Epithelial cell of proximal tubule (primary cell): Measurements from ENCODE around the gene PSMD14. TPM values are rescaled to one million over a fixed set of nuclear protein-coding genes. Genes with fewer than 3 reads are reported as not detected.

Source experiments
- DNase-seq: peaks from one replicate; pipeline ENCODE4 v3.0.0-alpha.2; 2011; ENCODE audit warnings: low read depth
- H3K4me3 ChIP-seq: 2 replicates; pipeline ENCODE4 v1.5.1; 2011; ENCODE audit warnings: low read depth, mild to moderate bottlenecking, low read length
- total RNA-seq: library from RNA; depleted of rRNA; stranded (reverse); fragments of >200 nt; gene quantifications from 2 replicates; pipeline ENCODE4 v1.2.3, GENCODE V29; 2015
- TF ChIP-seq, protein P1 (sequence below): conservative IDR thresholded peaks from 2 replicates; pipeline ENCODE4 v1.5.1; 2012; ENCODE audit warnings: low read depth, mild to moderate bottlenecking, low read length

Gene PSMD14
- total RNA-seq, 1 donor from 2014 or later, result 123 TPM

GRCh38 chr2:161384864-161385263, 76.6 kb downstream of the PSMD14 start:
- DNase-seq, result no peak
- no peak overlapping the region for H3K4me3 ChIP-seq
- TF ChIP-seq, protein P1, sequence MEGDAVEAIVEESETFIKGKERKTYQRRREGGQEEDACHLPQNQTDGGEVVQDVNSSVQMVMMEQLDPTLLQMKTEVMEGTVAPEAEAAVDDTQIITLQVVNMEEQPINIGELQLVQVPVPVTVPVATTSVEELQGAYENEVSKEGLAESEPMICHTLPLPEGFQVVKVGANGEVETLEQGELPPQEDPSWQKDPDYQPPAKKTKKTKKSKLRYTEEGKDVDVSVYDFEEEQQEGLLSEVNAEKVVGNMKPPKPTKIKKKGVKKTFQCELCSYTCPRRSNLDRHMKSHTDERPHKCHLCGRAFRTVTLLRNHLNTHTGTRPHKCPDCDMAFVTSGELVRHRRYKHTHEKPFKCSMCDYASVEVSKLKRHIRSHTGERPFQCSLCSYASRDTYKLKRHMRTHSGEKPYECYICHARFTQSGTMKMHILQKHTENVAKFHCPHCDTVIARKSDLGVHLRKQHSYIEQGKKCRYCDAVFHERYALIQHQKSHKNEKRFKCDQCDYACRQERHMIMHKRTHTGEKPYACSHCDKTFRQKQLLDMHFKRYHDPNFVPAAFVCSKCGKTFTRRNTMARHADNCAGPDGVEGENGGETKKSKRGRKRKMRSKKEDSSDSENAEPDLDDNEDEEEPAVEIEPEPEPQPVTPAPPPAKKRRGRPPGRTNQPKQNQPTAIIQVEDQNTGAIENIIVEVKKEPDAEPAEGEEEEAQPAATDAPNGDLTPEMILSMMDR, result no peak

GRCh38 chr2:161386228-161386824, 78.1 kb downstream of the PSMD14 start:
- H3K4me3 ChIP-seq, result no peak overlapping the region
- TF ChIP-seq, protein P1, result no peak
- DNase-seq, result no peak

DNA sequence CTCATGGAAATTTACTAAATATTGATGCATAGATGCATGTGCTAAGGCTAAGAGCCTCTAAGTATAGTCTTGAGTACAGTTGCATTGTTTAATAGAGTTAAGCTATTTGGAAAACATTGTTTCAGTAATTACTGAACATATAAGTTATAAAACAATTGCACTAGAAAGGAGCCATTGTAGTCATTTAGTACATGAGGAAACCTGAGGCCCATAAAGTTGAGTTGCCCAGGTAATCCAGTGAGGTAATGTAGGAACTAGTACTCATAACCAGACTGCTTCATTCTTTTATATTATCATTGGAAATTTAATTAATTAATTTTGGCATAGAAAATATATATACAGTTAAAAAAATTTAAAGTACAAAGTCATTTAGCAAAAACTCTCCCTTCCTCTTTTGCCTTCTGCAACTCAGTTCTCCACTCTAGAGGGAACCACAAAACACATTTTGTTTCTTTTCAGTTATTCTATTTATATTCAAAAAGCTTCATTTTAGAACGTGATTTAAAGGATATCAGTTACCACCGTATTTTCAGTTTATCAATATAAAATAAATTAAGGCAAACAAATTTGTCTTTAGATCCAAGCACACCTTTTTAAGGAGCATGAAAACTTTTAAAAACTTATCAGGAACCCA, 80.0 kb downstream of the PSMD14 start:
- no peak overlapping the region for H3K4me3 ChIP-seq
- no peak for DNase-seq
- TF ChIP-seq, protein P1, result no peak

DNA sequence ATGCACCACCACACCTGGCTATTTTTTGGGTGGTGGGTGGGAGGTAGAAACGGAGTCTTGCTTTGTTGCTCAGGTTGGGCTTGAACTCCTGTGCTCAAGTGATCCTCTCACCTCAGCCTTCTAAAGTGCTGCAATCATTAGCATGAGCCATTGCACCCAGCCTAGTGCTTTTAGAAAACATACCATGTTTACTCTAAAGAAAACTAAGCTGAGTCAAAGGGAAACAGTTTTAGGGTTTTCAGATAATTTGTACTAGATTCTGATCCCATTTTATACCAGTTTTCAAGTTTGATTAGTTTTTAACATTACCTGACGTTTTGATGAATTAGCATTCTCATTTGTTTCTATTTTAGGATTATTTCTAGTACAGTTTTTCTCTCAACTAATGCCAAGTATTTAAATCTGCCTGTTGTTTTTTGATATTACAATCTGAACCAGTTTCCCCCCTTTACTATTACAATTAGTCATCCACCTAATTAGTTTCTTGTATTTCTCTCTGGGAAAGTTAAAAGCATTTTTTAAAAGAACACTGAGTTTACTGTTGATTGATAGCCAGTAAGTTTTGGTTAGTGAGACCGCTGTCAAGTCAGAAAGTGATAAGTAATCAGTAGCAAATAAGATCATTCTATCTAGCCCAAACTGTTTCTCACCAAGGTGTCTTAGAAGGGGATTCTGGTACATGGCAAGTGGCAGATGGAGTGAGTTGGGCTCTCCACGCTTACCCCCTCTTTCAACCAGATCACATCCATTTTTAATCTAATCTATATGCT, 83.7 kb downstream of the PSMD14 start:
- H3K4me3 ChIP-seq, result no peak overlapping the region
- DNase-seq, result no peak
- TF ChIP-seq, protein P1, result no peak

- TF ChIP-seq, protein P1, result no peak
- DNase-seq, result no peak
- H3K4me3 ChIP-seq, result no peak overlapping the region
Observed at GRCh38 chr2:161400076-161400475, 91.9 kb downstream of the PSMD14 start.

- TF ChIP-seq, protein P1, result no peak
- no peak overlapping the region for H3K4me3 ChIP-seq
- no peak for DNase-seq
Observed at GRCh38 chr2:161402297-161402696, 94.1 kb downstream of the PSMD14 start.

- TF ChIP-seq, protein P1, result no peak
- no peak overlapping the region for H3K4me3 ChIP-seq
- DNase-seq, result no peak
Observed at GRCh38 chr2:161406316-161406715, 98.1 kb downstream of the PSMD14 start.
